G401.6 (cell line): ENCODE measurements around the gene PPIA.

Experiments used
- FAIRE-seq: peaks from 2 replicates; lab custom pipeline; 2012; peaks lifted over from hg19 to GRCh38; lab: Jason Lieb, UNC

The PPIA gene

DNA sequence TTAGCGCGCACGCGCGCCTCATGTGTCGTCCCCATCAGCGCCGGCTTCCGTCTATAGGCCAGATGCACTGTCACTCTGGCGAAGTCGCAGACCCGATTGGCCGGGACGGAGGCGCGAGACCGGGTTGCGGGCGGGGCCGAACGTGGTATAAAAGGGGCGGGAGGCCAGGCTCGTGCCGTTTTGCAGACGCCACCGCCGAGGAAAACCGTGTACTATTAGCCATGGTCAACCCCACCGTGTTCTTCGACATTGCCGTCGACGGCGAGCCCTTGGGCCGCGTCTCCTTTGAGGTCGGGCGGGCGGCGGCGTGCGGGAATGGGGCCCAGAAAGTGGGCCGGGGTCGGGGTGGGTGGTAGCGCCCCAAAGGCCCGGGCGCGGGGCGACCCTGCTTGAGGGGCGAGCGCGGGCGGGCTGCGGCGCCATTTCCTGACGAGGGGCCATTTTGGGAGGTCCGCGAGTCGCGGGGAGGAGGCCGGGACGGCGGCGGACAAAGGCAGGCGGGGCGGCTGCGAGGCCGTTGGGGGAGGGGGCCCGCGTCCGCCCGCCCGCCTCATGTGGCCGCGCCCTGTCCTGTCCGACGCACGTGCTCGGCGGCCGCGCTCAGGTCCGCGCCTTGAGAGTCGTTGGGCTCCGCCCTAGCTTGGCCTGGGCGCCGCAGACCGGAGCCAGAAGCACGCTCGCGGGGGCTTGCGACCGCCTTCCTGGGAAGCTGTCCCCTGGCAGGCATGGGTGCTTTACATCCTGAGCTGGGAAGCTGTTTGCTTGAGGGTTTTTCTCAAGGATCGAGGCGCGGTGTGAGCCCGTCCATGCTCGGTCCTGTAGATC lies at the start of gene PPIA:
Gene PPIA (plus strand): TSS at position 178 of the 825 bp plus-strand sequence. CDS start 44 bp downstream, at position 222.
- FAIRE-seq: no peak

DNA sequence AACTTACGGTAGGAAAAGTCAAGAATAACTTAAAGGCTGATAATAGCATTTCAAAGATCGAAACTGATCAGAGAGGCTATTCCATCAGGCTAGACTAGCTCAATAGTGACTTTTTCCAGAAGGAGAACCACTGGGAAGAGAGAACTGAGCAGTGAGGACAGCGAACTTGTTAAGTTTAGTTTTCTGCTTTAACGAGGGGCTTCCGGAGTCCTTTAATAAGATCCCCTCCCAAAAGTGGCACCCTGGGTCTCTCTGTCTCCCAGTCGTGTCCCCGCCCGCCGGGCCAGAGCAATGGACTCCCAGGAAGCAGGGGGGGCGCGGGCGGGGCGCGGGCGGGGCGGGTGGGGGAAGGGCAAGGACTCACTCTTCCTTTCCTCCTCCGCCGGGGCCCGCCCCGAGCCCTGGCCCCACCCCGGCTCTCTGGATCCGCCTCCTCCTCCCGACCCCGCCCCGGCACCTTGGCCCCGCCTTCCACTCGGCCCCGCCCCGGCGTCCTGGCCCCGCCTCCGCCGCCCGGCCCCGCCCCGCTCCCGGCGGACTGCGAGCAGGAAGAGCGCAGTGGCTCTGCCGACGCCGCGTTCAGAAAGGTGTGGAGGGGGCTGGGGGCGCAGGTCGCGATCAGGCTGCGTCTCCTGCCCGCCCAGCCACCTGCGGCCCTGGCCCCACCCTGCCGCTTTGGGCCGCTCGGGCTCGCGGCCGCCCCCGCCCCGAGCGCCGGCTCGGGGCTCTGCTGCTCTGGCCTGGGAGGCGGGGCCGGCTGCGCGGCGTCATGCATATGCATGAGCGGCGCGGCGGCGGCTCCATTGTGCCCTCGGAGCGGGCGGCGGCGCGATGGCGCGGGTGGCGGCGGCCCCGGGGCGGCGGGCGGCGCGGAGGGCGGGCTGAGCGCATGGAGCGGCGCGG lies 48.2 kb upstream of the PPIA start, which contains the start of gene ZMIZ2:
Gene ZMIZ2 (plus strand): TSS at position 803 of the 903 bp plus-strand sequence. CDS start 7,403 bp downstream, outside the sequence.
- no peak for FAIRE-seq

DNA sequence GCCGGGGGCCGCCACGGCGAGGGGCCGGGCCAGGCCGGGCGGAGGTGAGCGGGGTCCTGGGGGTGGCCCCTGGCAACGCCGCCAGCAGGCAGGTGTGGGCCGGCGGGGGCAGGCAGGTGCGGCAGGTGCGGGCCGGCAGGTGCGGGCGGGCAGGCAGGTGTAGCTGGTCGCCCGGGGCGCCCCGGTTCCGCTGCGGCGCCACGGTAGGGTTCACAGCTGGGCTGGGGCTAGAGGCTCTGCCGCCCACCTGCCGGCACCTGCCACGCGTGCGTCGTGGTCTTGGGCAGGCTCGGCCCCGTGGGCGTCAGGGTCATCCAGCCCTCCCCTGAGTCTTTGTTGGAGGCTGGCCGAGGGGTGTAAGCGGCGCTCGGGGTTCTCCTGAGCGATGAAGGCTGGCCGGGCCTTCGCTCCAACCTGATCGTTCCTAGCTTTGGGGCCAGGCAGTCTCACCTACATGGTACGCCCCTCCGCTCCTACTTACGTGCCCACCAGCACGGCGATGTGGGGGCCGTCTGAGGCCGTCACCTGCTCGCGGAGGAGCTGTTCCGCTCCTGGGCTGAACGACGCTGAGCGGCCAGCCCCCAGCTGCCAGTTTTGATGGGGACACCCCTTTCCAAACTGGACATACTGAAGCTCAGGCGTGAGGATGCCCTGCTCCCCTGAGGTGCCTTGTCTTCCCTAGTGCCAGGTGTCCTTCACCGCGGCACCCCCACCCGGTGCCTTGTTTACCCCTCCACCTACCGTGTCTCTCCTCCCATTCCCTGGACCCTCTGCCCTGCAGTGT lies 47.3 kb upstream of the PPIA start:
- FAIRE-seq: no peak

DNA sequence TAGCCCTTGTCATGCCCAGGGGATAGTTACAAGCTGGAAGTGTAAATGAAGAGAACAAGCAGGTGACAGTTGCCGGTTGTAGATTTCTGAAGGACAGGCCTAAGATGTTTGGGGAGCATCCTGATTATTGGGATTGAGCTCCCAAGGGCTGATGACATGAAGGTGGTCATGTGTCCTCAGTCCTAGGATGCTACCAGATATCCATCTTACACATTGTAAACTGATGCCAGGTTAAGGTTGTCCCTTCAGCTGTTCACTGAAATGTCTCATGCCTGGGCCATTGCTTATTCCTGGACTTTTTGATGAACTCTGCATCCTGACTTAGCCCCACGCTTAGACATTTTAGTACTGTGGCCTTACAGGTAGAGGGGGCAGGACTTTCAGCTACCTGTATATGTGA lies 46.5 kb upstream of the PPIA start:
- no peak for FAIRE-seq

DNA sequence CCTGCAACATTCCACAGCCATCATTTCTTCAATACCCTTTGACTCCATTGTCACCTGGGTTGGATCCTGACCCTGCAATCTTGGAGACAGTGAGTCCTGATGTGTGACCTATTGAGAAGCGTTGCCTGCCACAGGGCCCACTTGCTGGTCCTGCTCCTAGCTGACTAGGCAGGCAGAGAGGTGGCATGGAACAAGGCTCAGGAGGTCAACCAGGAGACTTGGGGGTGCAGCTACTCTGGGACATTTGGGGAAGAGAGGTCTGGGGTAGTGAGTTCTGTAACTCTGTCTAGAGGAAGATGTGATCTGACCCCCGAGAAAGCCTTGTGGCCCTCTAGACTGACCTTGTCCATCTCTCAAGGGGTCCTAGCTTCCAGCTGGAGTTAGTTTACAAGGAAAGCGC lies 46.1 kb upstream of the PPIA start:
- no peak for FAIRE-seq

DNA sequence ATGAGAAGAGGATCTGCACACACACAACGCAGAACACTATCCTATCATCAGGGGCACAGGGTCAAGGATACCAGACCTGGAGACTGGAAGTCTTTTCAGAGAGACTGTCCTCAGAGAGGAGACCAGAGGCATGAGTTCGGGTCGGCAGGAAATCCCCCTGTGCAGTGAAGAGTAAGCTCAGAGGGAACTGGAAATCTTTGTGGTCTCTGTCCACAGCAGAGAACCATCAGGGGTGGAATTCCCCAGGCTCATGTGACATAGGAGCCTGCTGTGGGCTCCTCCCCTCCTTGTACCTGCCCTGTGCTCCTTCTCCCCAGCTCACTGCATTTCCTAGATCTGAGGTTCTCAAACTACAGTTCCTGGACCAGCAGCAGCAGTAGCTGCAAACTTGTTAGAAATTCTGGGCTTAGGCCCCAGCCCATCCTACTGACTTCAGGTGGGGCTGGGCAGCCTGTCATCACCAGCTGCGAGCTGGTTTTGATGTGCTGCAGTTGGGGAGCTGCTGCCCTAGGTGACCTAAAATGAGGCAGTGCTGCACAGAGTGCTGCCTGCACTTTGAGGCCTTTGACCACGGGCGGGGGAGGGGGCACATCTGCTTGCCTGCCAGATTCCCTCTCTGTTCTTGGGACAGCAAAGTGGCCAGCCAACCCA lies 45.4 kb upstream of the PPIA start:
- no peak for FAIRE-seq

DNA sequence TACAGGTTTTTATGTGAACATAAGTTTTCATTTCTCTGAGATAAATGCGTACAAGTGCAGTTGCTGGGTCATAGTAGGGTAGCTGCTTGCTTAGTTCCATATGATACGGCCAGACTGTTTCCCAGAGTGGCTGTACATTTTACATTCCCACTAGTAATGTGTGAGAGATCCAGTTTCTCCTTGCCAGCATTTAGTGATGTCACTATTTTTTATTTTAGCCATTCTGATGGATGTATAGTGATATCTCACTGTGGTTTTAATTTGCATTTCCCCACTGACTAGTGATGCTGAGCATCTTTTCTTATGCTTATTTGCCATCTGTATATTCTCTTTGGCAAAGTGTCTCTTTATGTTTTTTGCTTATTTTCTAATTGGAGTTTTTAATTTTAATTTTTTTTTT lies 43.7 kb upstream of the PPIA start:
- peak; percentile 52 for FAIRE-seq

DNA sequence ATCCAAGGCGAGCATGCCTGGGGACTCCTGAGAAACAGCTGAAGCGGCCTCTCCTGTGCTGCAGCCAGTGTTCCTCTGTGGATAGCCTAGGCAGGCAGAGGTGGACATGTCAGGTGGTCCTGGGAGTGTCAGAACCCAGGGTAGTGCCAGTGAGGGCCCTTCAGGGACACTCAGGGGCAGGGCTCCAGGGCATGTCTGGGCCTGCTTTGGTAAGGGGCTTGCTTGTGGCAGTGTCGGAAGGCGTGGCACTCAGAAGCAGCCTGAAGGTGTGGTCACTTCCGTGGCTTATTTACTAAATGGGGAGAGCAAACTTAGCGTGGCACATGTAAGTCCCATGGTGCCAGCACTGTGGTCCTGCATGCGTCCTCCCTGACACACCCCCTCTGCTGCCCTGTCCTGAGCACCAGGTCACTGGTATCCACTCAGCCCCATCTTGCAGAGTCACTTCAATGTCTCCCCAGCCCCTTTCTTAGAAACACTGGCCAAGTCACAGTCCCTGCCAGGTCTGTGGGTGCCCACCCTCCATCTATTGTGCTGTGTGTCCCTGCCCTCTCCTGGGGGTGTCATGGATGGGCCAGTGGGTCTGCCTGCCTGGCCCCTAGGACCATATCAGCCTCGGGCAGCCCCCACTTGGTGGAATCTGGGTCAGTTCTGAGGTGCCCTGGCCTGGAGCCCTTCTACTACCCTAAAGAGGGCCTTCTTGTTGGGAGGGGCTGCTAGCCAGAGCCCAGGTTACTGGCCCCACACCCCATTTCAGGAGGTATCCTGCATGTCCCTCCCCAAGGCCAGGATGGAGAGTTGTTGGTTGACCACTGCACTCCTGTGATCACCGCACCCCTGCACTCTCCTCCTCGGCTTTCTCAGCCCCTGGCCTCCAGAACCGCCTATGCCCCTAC lies 41.4 kb upstream of the PPIA start:
- FAIRE-seq: no peak

DNA sequence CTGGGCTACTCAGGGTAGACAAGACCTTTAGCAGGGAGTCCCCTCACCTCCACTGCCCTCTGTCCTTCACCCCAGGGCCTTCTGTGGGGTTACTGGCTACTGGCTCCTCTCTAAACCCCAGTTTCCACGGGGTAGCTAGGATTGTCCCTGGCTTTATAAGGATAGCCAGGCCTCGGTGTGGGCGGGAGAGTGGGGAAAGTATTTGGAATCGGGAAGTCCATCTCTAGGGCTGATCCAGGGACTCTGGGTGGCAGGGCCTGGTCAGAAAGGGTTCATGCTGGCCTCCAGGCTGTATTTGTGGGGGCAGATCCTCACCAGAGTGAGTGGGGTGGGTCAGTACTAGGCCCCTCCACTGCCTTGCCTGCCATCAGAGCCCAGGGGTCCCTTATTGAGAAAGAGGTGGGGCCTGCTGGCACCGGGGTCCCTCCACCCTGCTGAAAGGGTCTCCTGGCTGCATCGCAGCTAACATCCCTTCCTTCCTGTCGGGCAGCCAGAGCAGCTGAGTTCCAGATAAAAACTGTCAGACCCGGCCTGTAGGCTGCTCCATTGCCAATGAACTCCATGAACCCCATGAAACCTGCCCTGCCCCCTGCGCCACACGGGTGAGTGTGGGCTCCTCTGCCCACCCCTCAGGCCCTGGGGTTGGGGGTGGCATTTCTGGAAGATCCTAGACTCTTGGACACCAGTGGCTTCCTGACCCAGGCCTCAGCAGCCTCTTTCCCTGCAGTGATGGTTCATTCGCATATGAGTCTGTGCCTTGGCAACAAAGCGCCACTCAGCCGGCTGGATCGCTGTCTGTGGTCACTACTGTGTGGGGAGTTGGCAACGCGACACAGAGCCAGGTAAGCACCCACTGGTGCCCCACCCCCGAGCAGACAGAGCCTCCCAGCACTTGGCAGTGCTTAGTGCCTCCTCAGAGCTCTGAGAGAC lies 40.5 kb upstream of the PPIA start:
- no peak for FAIRE-seq

DNA sequence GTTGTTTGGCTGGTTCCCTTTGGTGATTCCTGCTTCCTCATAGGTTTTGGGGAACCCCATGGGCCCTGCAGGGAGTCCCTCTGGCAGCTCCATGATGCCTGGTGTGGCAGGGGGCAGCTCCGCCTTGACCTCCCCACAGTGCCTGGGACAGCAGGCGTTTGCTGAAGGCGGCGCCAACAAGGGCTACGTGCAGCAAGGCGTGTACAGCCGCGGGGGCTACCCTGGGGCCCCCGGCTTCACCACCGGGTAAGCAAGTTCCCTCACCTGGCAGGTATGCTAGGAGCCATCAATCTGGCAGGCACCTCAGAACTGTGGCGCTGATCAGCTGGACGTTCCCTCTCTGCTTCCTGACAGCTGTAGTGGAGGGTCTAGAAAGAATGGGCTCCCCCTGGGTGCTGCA lies 39.6 kb upstream of the PPIA start:
- FAIRE-seq: no peak

DNA sequence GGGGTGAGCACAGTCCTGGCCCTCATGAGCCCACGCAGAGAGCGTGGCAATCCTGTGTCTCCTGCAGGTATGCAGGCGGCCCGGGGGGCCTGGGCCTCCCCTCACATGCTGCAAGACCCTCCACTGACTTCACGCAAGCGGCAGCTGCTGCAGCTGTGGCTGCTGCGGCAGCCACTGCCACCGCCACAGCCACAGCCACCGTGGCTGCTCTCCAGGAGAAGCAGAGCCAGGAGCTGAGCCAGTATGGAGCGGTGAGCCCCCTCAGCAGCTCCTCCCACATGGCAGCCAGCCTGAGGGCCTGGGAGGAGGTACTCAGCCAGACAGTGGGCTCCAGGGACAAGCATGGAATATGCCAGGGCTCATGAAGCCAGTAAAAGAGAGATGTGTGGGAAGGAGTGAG lies 39.2 kb upstream of the PPIA start:
- FAIRE-seq: no peak

DNA sequence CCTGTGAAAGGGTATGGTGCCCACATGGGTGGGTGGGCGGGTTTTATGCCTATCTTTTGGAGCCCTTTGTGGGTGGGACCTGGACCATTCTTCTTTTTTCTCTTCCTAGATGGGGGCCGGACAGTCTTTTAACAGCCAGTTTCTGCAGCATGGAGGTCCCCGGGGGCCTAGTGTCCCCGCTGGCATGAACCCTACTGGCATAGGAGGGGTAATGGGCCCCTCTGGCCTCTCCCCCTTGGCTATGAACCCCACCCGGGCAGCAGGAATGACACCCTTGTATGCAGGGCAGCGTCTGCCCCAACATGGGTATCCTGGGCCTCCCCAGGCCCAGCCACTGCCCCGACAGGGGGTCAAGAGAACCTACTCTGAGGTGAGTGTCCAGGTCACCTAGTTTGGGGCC lies 38.7 kb upstream of the PPIA start:
- no peak for FAIRE-seq

DNA sequence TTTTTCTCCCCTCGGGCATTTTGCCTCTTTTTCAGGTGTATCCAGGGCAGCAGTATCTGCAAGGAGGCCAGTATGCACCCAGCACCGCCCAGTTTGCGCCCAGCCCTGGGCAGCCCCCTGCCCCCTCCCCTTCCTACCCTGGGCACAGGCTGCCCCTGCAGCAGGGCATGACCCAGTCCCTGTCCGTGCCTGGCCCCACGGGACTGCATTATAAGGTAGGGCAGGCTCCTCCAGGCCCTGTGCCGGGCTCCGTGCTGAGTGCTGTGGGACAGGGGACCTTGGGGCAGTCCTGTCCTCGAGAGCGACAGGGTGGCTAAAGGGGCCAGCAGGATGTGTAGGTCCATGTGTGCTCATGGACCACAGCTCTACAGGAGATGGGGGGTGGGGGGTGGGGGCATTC lies 37.2 kb upstream of the PPIA start:
- FAIRE-seq: no peak

DNA sequence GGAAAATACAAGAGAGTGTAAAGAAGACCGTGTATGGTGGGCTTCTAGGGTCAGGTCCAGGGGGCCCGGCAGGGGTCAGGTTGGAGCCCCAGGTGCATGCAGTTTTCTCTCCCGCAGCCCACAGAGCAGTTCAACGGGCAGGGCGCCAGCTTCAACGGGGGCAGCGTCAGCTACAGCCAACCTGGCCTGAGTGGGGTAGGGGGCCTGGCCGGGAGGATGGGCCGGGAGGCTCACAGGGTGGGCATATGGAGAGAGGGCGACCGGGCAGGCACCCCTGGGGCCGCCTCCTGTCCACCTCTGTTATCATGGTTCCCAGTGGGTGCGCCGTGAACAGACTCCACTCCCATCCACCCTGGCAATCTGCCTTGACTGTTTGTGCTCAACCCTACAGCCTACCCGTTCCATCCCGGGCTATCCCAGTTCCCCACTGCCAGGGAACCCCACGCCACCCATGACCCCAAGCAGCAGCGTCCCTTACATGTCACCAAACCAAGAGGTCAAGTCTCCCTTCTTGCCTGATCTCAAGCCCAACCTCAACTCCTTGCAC lies 36.4 kb upstream of the PPIA start:
- FAIRE-seq: no peak

DNA sequence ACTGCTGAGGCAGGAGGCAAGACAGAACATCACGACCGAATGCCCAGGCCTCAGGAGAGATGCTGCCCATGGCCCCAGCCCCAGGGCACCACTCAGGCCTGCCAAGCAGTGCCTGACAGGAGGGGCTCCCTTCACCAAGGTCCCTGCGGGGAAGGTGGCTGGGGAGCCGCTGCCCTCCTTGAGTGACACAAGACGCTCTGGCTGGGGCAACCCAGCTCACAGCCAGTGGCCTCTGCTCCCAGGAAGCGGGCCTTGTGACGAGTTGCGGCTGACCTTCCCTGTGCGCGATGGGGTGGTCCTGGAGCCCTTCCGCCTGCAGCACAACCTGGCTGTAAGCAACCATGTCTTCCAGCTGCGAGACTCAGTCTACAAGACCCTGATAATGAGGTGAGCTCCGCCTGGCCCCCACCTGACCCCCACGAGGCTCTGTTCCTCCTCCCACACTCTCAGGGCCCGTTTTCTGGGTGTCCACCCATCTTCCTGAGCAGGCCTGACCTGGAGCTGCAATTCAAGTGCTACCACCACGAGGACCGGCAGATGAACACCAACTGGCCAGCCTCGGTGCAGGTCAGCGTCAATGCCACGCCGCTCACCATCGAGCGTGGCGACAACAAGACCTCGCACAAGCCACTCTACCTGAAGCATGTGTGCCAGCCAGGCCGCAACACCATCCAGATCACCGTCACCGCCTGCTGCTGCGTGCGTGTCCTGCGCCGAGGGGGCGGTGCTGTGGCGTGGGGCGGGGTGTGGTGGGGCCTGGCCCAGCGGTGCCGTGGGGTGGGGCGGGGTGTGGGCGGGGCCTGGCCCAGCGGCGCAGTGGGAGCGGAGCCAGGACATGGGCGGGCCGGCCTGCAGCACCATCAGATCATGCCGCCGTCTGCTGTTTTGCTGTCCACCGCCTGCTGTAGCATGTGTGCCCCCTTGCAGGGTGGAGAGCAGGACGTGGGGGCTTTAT lies 35.0 kb upstream of the PPIA start:
- no peak for FAIRE-seq

DNA sequence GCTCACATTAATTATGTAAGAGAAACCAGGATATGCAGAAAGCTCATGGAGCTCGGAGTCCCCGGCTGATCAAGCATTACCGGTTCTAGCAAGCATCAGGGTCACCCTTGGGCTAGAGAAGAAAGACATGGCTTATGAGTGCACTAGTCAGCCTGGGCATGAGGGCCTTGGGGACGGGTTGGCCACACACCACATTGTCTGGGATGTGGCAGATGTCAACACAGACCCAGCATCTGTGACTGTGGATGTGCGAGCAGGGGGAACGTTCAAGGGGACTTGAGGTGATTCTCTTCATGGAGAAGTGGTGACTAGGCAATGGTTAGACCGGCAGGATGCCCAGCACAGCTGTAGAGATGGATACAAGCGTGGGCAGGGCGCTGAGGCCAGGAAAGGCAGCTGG lies 34.2 kb upstream of the PPIA start:
- FAIRE-seq: no peak

DNA sequence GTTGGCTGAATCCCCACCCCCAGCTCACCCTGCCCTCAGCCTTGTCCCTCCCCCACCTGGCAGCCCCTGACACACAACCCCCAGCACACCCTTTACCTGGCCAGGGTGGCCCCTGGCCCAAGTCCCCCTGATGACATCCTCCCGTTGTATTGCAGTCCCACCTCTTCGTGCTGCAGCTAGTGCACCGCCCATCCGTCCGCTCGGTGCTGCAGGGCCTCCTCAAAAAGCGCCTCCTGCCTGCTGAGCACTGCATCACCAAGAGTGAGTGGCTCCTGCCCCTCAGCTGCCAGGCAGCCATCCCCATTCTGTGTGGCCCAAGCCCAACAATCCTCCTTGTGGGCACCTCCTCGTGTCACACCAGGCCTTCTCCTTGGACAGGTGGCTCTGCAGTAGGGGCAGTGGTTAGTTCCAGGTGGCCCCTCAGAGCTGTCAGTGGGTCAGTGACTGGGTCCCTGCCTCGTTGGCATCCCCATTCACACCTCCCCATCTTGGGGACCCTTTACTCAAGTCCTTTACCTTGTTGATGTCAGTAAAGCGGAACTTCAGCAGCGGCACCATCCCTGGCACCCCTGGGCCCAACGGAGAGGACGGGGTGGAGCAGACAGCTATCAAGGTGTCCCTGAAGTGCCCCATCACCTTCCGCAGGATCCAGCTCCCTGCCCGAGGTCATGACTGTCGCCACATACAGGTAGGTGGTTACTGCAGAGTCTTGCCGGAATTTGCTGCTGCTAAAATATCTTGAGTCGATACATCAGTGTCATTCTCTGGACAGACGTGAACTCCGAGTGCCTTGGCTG lies 33.6 kb upstream of the PPIA start:
- FAIRE-seq: no peak
